COR-L47 (cell line): Measurements from ENCODE around the gene GARIN5B.

Experiments used
- DNase-seq: peaks from one replicate; lab custom pipeline; 2025; lab: John Stamatoyannopoulos, UW

The GARIN5B gene

GRCh38 chr19:55322204-55322885 is 40.7 kb downstream of the GARIN5B start:
- no peak for DNase-seq

DNA sequence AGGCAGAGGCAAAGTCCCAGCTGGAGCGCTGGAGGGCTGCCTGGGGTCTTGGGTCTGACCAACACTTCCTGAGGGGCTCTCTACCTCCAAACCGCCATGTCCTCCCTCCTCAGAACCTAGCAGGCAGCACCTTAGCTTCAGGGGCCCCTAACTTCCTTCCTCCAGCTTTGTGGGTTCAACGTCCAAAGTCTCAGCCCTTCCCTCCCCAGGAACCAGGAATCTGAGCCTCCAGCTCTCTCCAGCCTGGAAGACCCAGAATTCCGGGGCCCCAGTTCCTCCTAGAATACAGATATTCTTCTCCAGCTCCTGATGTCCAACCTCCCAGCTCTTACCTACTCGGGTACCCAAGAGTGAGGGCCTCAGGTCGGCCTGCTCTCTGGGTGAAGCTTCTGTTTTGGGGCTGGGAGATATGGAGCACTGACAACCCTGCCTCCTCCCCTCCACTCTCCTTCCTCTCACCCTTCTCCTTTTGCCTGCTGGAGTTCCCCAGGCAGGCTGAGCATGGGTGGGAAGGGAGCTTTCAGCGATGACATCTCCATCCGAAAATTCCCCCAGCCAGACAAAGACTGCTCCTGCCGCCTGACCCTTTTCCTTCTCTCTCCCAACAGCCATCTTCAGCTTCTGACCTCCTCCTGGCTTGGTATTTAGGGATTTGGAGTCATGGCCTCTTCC is 41.5 kb downstream of the GARIN5B start:
- DNase-seq, result no peak

- DNase-seq, result no peak
Observed at GRCh38 chr19:55320844-55321419, 42.1 kb downstream of the GARIN5B start.

DNA sequence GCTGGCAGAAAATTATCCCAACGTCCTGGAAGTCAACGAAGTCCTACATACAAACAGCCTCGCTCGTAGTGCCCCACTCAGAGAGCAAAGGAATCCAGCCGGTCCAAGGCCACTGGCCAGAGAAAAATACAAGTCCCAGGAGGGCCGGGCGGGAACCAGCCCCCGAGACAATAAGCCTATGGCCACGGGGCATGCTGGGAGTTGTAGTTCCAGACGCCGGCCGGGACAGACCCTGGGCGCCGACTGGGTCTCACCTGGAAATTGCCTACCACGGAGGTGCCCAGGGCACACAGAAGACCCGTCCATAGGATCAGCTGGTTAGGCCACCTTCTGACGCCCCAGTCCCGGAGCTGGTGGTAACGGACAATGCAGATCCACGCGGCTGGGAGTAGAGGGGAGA is 43.3 kb downstream of the GARIN5B start:
- DNase-seq, result no peak

DNA sequence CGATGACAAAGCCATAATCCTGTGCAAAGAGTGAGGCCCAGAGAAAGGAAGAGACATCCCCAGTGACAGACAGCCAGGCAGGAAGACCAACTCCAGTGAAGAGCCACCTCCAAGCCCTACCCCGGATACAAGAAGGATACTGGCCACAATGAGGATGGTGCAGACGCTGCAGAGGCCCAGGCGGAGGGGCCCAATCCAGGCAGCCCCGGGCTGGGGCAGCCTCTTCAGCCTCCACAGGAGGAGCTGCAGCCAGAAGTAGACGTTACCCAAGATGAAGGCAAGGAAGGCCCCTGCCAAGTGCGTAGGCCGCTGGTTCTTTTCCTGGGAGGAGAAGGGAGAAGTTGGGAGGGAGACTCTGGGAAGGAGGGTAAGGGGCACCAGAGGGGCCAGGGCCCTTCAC is 46.4 kb downstream of the GARIN5B start:
- no peak for DNase-seq

- no peak for DNase-seq
Observed at GRCh38 chr19:55315956-55316525, 47.0 kb downstream of the GARIN5B start.

DNA sequence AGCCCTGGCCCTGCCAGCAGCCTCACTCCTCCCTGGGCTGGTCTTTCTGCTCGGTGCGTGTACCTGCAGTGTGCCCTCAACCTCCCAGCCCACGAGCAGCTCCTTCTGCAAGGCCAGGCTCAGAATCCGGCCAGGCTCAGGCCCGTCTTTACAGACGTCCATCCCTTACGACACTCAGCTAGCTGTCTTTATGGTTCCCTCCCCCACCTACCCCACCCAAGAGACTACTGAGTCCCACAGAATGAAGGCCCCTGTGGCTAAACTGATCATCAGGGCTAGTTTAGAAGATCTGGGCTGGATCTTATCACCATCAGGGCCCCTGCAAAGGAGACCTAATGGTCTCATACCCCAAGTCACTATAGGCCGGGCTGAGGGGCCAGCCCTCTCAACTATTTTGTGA is 48.7 kb downstream of the GARIN5B start:
- no peak for DNase-seq

- DNase-seq, result no peak
Observed at GRCh38 chr19:55312621-55313512, 50.2 kb downstream of the GARIN5B start.

DNA sequence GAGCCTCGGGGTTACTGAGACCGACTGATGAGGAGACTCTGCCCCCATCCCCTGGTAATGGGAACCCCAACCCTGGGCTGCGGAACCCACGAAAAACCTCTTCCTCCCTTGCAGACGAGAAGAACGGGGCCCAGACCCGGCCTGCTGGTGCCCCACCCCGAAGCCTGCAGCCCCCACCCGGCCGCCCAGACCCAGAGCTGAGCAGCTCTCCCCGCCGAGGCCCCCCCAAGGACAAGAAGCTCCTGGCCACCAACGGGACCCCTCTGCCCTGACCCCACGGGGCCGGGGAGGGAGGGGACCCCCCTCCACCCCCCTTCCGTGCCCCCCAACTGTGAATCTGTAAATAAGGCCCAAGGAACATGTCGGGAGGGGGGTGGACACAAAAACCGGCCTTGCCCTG is 51.3 kb downstream of the GARIN5B start:
- DNase-seq, result no peak

DNA sequence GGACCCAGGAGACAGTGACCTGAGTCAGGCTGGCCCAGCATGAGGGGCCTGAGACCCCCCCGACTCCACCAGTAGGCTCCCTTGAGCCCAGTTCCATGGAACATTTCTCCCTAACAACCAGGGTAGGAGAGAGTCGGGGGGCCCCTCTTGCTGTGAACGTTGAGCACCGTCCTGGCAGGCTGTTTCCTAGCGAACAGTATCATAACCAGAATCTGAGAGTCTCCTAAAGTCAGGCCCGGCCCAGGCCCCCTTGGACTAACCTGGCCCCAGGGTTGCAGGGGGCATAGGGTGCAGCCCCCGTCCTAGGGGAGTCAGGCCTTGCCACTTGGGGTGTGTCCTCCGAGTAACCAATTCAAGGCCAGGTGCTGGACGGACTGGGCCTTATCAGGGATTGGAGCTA is 51.7 kb downstream of the GARIN5B start:
- DNase-seq, result no peak

DNA sequence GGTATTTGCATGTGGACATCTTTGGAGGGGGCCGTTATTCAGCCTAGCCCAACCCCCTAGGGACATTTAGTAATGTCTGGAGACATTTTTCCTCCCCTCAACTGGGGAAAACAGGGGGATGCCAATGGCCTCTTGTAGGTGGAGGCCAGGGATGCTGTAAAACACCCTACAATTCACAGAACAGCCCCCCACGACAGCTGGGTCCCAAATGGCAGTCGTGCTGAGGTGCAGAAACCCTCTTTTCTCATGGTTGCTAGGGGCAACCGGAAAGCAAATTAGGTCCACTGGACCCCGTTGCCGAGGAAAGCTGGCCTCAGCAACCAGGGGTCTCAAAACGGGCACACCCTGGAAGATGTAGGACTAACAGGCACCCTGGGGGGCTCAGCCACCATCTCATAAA is 52.6 kb downstream of the GARIN5B start:
- no peak for DNase-seq

- DNase-seq, result no peak
Observed at GRCh38 chr19:55309448-55309847, 53.6 kb downstream of the GARIN5B start.

GRCh38 chr19:55308281-55308680 is 54.8 kb downstream of the GARIN5B start:
- DNase-seq, result no peak

GRCh38 chr19:55306712-55307111 is 56.3 kb downstream of the GARIN5B start:
- no peak for DNase-seq

DNA sequence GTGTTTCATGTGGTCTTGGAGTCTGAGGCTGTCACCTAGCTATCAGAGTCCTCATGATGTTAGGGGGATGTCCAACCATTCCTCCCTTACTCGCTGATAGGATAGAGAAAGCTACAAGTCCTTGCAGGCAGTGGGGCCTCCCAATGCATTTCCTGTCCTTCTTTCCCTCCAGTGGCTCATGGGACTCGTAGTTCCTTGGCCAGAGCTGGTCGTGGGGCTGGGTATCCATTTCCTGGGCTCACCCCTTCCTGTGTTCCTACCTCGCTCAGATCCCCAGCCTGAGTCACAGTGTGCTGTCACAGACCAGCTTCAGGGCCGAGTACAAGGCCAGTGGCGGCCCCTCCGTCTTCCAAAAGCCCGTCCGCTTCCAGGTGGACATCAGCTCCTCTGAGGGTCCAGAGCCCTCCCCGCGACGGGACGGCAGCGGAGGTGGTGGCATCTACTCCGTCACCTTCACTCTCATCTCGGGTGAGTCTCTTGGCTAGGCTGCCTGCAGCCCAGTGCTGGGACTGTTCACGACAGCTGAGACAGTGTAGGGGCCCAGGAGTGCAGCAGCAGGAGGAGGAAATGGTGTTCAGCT is 57.0 kb downstream of the GARIN5B start:
- no peak for DNase-seq

GRCh38 chr19:55305491-55305890 is 57.6 kb downstream of the GARIN5B start:
- DNase-seq, result peak; percentile 15

- DNase-seq, result no peak
Observed at GRCh38 chr19:55304980-55305379, 58.1 kb downstream of the GARIN5B start.
